ENCODE results near the gene TNFAIP3. TPM values are rescaled to one million over a fixed set of nuclear protein-coding genes. Genes with fewer than 3 reads are reported as not detected.
A peak's percentile ranks its signal among the peaks of the same experiment; 100 is the strongest.

The TNFAIP3 gene
- total and polyA plus RNA-seq, 2 of the 4 experiments (the other 2 are of a cell fraction): 5.0 to 14.2 TPM

GRCh38 chr6:137923866-137924653 is 57.0 kb downstream of the TNFAIP3 start:
- H2AK5ac ChIP-seq (ENCODE audit: low read depth, low read length): no peak overlapping the region
- no peak for DNase-seq
- H3K9me1 ChIP-seq (ENCODE audit: insufficient read depth, low read length): no peaks in the 10 kb centered on the region
- H3K36me3 ChIP-seq (ENCODE audit: control insufficient read depth, insufficient read depth, low read length): no peaks in the 10 kb centered on the region
- H3K14ac ChIP-seq (replicated peaks; ENCODE audit: low read depth, low read length): no peak overlapping the region
- no peaks in the 10 kb centered on the region for H3K9me3 ChIP-seq (ENCODE audit: control insufficient read depth, insufficient read depth, low read length)
- POLR2A ChIA-PET (ENCODE audit: unreplicated experiment): no interaction called here
- WGBS, 2 experiments (ENCODE audit: extremely low coverage in 2 of 2, insufficient read length in 1 of 2): no CpG with 5 or more reads among the region's 4 CpGs
- no peak overlapping the region for H3K23ac ChIP-seq (ENCODE audit: low read depth, low read length)
- TF ChIP-seq CEBPB (IDR thresholded peaks at IDR 0.05; ENCODE audit: low read depth, low read length) (peak; percentile 56), MXI1 (IDR thresholded peaks at IDR 0.05; ENCODE audit: borderline replicate concordance, low read depth, low read length) (no peak), MAFK (IDR thresholded peaks at IDR 0.05; ENCODE audit: low read depth, low read length) (peak; percentile 25; the same call in 1 of the 2 replicates), SMC3 (IDR thresholded peaks at IDR 0.05; ENCODE audit: low read depth, low read length) (no peak), NFE2L2 (IDR thresholded peaks at IDR 0.05; ENCODE audit: low read depth, low read length) (no peak)
- intact Hi-C loops (cut with micrococcal nuclease): no loop called here
- no TSS peak for BruUV-seq (replicated peaks)
- H4K8ac ChIP-seq (ENCODE audit: low read depth in 2 of 2, low read length in 2 of 2): no peak overlapping the region
- no peak overlapping the region for H3K56ac ChIP-seq (ENCODE audit: extremely low read depth, insufficient read depth, low read length)
- ATAC-seq (ENCODE audit: low read depth): no peak
- H3K18ac ChIP-seq (ENCODE audit: low read depth, low read length): no peak overlapping the region
- H2AK9ac ChIP-seq (replicated peaks; ENCODE audit: low read depth, low read length, poor library complexity): no peak overlapping the region
- no peaks in the 10 kb centered on the region for H4K20me1 ChIP-seq (ENCODE audit: insufficient read depth, low read length)
- no peak overlapping the region for H3K27ac ChIP-seq (ENCODE audit: insufficient read depth, low read length)
- in situ Hi-C loops (cut with MboI; ENCODE audit: low sequenced_read_pairs): no loop called here
- H3K9ac ChIP-seq (ENCODE audit: low read depth, low read length): no peak overlapping the region
- peaks cover 20% of the 10 kb centered on the region for H3K4me1 ChIP-seq (ENCODE audit: control insufficient read depth, insufficient read depth, low read length)
- no peak overlapping the region for H2BK5ac ChIP-seq (ENCODE audit: low read depth, low read length, poor library complexity, severe bottlenecking)
- H2BK15ac ChIP-seq (ENCODE audit: low read depth, low read length): no peak overlapping the region
- dilution Hi-C loops (cut with HindIII; ENCODE audit: low sequenced_read_pairs, unreplicated experiment): no loop called here
- no peaks in the 10 kb centered on the region for H3K27me3 ChIP-seq (ENCODE audit: control insufficient read depth, insufficient read depth, low read length)
- H3K4me2 ChIP-seq (ENCODE audit: low read depth, low read length): no peak overlapping the region
- no peak overlapping the region for H2AFZ ChIP-seq (replicated peaks; ENCODE audit: low read length, poor library complexity)
- no peak overlapping the region for H4K91ac ChIP-seq (ENCODE audit: insufficient read depth, low read depth, low read length)
- H3K4me3 ChIP-seq (ENCODE audit: insufficient read depth, low read depth, low read length): no peak overlapping the region
- H3K4ac ChIP-seq (ENCODE audit: low read depth, low read length): no peak overlapping the region
- CTCF ChIA-PET: no interaction called here
- H3K79me1 ChIP-seq (ENCODE audit: low read depth in 1 of 2, low read length in 2 of 2): no peaks in the 10 kb centered on the region
- H4K5ac ChIP-seq (ENCODE audit: low read depth, low read length): no peak overlapping the region
- H2BK120ac ChIP-seq (ENCODE audit: low read depth, low read length): no peak overlapping the region
- no peak overlapping the region for H2BK20ac ChIP-seq (ENCODE audit: low read depth, low read length)
